Activated T-helper 9 cell treated with anti-CD3 and anti-CD28 coated beads, Interleukin-2, amount 50 U/mL, for 16 hours (primary cell): ENCODE results near the gene KISS1R.
A peak's percentile ranks its signal among the peaks of the same experiment; 100 is the strongest.

Source experiments
- DNase-seq: peaks from one replicate; pipeline ENCODE4 v3.0.0-alpha.2; 2020; ENCODE audit warnings: low read depth

Gene KISS1R

DNA sequence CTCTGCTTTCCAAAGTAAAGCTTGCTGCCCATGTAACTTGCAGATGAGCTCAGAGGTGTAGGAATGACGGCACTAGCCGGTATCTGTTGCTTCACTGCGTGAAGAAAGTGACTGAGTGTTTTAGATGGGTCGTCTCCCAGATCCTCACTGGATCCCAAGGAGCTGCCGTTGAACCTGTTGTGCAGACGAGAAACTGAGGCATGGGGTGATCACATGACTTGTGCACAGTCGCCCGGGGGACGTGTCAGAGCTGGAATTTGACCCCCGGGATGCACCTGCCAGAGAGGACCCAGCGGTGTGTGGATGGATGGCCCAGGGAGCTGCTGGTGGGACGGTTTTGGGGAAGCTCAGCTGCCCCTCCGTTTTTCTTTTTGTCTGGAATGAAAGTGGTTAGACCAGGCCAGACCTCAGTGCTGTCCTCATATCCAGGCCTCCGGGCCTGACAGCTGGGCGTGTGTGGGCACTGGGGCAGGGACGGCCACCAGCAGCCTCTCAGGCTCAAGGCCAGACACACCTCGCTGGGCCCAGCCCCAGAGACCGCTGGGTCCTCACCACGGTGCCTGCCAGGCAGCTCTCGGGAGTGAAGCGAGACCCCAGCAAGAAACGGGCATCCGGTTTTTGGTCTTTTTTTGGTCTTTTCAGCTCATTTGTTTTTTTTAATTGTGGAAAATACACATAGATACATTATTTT lies 21.2 kb downstream of the KISS1R start:
- DNase-seq: no peak

DNA sequence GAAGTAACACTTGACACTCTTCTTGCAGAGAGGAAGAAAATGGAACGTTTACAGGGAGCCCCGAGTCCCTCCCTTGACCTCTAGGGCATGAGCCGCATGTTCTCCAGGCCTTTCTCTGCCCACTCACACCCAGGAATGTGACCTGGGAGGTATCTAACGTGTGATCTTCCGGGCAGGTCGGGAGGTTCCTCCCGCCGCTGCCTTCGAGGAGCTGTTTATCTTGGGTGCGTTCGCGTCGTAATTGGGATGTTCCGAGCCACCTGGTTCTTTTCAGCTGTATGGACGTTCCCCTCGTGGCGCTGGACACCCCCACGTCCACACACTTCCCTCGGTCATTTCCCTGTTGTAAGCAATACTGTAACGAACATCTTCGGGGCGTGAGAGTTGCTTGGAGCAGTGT lies 22.3 kb downstream of the KISS1R start:
- no peak for DNase-seq

DNA sequence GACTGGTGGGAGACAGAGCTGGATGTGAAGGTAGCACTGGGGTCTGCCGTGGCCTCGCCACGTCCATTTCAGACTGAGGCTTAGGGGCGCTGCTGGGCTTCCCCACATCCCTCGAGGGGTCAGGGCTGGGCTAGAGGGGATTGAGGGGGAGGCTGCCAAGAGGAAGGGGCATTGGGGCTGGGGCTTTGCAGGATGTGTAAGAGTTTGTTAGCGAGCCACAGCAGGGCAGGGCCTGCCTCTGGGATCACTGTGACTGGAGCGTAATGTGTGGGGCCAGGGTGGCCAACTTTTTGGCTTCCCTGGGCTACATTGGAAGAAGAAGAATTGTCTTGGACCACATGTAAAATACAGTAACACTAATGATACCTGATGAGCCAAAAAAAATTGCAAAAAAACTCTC lies 22.8 kb downstream of the KISS1R start:
- DNase-seq: no peak

DNA sequence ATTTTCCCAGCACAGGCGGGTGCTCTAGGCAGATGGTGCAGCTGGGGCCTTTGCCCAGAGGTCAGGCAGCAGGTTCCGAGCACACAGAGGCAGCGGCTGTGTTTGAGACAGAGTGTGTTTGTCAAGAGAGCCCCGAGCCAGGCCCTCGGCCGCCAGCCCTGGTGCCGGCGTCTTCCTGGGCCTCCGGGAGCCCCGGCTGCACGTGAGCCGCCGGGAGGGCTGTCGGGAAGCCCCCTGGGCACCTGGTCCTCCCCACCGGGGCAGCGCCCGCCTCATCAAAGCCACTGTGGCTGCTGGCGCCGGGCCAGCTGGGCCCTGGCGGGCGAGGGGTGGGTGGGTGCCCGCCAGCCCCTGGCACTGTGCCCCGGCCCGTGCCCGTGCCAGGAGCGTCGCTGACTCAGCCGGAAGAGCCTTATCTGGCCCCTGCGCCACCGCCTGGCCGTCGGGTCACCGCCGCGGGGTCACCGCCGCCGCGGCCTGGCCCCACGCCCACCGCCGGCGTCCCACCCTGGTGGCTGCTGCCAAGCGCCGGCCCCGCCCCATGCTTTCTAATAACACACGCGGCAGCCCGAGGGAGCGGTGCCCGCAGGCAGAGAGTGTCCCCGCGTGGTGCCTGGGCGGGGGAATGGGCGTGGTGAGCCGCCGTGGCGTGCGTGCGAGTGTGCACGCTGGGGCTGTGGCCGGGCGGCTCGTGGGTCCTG lies 23.6 kb downstream of the KISS1R start:
- DNase-seq: peak; percentile 51

DNA sequence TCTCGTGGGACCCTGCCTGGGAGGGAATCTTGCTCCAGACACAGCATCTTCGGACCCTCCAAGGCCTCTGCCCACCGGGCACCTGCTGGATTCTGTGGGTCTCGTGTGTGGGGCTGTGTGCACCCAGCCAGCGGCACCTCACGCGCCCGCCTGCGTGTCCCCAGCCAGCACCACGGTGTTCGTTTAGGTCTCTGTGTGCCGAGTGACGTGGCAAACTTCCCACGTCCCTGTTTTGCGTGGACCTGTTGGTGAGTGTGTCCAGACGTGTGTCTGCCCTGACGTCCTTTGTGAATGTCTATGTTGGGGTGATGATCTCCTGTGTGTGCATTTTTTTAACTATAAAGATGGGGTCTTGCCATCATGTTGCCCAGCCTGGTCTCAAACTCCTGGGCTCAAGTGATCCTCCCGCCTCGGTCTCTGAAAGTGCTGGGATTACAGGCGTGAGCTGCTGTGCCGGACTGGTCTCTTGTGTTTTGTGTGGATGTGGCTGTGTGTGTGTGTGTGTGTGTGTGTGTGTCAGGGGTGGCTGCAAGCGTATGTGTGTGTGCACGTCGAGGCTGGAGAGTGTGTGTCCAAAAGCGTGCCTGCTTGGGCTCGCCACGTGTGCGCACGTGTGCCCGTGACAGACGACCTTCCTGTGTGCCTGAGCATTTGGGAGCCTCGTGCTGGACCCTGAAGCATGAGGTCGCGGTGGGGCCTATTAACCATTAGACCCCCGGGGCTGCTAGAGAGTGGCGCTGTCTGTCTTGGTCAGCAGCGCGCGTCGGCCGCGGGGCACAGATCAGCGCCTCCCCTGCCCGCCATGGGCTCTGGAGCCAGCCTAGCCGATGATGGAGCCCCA lies 24.4 kb downstream of the KISS1R start:
- DNase-seq: no peak

DNA sequence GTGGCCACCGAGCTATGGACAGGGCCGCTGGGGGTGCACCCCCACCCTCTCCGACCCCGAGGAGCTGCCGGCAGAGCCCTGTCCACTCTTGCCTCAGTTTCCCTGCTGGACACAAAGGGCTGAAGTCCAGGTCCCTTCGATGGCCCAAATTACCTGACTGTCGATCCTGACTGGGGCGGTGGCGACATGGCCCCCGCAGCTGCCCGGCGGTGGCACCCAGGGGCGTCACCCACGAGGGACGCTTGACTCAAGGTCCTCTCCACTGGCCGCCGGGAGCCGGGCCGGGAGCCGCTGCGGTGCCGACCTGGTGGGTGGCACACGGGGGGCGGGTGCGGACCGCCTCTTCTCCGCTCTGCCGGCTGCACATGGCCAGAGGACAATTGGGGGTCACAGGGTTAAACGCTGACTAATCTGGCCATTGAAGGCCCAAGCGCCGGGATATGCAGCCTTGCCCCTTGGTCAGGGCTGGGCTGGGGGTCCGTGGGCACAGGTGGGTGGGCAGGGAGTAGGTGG lies 25.1 kb downstream of the KISS1R start:
- DNase-seq: no peak

DNA sequence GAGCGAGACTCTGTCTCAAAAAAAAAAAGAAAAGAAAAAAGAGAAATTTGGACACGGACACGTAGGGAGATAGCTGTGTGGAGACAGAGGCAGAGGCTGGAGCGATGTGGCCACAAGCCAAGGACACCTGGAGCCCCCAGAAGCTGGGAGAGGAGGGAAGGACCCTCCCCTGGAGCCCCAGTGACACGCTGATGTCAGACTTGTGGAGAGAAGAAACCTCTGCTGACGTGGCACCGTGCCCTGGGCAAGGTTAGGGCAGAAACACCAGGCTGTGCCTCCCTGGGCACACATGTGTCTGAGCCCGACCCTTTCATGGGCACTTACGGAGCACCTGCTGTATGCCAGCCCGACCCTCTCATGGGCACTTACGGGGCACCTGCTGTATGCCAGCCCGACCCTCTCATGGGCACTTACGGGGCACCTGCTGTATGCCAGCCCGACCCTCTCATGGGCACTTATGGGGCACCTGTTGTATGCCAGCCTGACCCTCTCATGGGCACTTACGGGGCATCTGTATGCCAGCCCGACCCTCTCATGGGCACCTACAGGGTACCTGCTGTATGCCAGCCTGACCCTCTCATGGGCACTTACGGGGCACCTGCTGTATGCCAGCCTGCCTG lies 26.5 kb downstream of the KISS1R start:
- no peak for DNase-seq

DNA sequence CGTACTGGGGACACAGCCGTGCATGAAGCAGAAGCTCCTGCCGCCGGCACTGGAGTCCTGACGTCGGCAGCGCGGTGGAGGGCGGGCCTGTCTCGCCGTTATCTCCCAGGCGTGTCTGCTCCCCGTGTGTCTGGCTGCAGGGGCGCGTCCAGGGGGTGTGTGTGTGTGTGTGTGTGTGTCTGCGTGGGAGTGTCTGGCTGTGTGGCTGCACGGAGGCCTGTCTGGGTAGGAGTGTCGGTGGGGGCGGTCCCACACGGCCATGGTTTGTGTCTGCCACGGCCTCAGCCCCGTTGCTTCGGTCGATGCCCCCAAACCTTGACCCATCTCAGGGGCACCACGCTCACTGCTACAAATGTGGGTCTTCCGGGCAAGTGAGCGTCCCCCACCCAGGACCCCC lies 27.0 kb downstream of the KISS1R start:
- no peak for DNase-seq

DNA sequence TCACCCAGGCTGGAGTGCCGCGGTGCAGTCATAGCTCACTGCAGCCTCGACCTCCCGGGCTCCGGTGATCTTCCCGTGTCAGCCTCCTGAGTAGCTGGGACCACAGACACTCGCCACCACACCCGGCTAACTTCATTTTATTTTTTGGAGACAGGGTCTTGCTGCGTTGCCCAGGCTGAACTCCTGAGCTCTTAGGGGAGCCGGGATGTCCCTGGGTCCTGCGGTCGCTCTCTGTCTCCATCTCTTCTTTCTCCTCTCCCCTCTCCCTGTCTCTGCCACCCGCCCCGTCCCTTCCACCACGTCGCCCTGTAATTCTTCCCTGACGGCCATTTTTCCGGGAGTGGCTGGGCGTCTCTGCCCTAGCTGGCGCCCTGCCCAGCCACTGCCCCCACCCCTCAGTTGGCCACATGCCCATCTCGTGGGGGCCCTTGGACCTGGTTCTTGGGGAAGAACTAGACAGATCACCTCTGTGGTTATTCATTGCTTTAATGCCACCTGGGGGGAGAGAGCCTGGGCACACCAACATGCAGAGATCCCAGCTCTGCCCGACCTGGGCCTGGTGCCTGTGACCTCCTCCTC lies 27.6 kb downstream of the KISS1R start:
- no peak for DNase-seq

DNA sequence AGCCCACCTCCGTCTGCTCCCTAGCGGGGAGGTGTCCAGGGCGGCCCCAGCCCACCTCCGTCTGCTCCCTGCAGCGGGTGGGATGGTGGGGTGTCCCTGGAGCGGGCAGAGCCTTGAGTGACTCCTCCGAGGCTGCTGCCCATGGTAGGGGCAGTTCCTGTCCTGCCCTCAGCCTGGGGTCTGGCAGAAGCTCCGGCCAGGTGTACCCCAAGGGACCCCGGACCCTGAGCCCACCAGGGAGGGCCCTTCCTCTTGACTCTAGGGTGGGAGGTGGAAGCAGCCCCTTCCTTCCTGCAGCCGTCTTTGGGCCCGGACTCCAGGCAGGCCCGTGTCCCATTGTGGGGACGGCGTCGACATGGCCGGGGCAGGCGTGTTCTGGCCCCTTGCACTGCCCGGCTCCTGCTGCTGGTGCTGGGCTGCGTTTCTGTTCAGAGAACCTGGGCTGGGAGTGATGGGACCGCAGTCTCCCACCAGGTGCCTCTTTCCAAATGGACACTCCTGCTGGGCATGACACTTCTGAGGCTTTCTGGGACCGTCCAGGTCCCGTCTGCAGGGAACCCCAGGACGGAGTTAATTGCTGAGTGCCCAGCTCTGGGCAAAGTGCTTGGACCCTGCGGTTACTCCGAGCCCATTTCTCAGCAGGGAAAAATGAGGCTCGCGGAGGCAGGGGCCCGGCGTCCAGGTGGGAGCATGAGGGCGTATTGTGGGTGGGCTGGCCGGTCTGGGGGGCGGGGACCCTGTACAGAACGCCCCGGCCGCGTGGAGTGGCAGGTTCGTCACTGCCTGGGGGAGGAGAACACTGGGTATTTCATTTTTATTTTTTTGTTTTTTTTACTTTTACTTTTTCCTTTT lies 28.5 kb downstream of the KISS1R start:
- DNase-seq: no peak

DNA sequence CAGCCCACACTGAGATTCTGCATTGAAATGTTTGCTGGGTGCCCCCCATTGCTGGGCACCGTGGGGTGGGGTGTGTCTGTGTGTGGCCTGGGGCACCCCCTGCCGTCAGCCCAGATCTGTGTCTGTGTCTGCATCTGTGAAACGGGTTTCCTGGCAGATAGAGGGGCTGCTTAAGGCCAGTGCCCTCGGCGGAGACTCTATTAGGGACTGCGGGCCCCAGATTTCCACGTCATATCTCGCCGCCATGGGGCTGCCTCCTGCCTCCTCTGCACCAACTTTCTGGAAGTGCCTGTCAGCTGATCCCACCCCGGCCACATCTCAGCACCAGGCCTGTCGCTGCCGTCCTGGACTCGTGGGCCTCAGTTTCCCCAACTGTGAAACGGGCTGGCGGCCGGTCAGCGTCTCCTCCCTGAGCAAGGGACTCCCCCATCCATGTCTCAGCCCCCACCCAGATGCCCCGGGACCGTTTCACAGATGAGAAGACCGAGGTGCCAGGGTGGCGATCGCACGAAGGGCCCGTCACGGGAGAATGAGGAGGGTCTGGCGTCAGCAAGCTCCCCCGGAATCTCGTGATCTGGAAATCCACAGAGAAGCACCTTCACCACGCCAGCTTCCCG lies 30.1 kb downstream of the KISS1R start:
- no peak for DNase-seq

DNA sequence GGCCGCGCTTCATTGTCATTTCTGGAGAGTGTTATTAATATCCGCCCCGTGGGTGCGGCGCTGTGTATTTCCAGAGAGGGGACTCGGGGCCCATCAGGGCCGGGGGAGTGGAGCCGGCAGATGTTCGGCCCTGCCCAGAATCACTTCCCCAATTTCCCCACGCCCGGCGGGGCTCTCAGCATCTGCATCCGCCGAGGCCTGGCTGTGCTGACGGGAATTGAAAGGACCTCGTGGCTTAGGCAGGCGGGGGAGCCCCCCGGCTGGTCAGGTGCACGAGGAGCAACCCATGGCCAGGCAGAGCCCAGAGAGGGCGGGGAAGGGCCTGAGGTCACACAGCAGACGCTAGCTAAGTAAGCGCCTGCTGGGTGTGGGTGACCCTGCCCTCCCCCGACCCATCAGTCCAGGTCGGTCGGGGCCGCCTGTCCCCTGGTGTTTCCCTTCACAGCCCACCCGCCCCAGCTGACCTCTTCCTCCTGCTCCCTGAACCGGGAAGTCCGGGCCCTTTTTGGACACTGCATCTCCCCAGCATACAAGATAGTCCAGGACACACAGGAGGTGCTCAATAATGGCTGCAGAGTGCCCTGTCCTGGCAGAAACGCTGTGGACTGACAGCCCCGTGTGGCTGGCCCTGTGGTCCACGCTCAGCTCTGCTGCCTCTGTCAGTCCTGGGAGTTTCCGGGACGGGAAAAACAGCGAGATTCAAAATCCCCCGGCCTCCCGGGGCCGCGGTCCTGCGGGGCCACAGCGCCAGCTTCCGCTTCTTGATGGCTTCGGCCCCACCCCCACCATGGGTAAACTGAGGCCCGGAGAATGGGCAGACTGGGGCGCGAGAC lies 30.8 kb downstream of the KISS1R start:
- no peak for DNase-seq

DNA sequence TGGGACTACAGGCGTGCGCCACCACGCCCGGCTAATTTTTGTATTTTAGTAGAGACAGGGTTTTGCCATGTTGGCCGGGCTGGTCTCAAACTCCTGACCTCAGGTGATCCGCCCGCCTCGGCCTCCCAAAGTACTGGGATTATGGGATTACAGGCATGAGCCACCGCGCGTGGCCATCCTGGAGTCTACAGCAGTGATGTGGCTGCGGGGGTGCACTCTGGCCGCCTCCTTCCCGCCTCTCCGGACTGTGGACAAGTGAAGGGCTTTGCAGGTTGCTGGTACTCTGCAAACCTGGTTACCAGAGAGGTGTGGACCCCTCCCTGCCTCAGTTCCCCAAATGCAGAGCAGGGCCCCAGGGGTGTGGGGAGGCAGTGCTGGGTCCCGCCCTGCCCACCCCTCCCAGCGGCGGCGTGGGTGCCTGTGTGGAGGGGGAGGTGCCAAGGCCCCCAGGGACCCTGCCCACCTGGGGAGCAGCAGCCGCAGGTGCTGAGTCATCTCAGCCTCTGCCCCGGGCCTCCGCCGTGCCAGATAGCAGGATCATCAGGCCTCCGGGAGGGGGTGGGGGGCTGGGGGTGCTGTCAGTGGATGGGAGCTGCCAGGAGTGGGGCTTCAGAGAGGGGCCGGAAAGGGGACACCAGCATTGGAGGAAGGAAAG lies 31.8 kb downstream of the KISS1R start:
- DNase-seq: no peak

DNA sequence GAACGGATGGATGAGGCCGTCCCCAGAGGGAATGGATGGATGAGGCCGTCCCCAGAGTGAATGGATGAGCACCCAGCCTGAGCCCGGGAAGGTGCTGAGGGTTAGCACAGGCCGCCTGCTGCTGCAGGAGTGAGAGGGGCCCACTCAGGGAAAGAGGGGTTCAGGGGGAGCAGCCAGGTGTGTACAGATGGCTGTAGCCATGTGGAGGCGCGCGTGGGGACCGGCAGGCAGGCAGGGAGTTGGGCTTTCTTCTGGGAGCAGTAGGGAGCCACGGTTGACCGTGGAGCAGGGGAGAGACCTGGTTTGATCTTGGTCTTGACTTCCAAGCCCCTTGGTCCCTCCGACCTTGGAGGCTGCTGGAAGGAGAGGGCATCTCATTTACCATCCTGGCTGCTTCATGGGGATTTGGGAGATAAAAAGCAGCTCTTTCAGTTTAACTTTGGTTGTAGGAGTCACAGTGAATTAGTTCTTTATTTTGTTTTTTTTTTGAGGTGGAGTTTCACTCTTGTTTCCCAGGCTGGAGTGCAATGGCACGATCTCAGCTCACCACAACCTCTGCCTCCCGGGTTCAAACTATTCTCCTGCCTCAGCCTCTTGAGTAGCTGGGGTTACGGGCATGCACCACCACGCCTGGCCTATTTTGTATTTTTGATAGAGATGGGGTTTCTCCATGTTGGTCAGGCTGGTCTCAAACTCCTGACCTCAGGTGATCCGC lies 33.4 kb downstream of the KISS1R start:
- DNase-seq: no peak

DNA sequence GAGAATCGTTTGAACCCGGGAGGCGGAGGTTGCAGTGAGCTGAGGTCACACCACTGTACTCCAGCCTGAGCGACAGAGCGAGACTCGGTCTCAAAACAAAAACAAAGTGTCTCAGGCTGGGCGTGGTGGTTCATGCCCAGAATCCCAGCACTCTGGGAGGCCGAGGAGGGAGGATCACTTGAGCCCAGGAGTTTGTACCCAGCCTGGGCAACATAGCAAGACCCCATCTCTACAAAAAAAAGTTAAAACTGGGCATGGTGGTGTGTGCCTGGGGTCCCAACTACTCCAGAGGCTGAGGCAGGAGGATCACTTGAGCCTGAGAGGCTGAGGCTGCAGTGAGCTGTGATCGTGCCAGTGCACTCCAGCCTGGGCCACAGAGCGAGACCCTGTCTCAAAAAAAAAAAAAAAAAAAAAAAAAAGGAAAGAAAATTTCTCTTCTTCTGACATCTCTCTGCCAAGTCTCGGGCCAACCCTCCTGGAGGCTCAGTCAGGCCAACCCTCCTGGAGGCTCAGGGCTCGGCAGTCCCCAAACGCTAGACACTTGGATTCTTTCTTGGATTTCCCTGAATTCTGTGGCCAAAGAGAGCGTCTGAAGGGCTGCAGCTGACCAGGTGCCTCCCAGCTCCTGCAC lies 35.0 kb downstream of the KISS1R start:
- DNase-seq: no peak

DNA sequence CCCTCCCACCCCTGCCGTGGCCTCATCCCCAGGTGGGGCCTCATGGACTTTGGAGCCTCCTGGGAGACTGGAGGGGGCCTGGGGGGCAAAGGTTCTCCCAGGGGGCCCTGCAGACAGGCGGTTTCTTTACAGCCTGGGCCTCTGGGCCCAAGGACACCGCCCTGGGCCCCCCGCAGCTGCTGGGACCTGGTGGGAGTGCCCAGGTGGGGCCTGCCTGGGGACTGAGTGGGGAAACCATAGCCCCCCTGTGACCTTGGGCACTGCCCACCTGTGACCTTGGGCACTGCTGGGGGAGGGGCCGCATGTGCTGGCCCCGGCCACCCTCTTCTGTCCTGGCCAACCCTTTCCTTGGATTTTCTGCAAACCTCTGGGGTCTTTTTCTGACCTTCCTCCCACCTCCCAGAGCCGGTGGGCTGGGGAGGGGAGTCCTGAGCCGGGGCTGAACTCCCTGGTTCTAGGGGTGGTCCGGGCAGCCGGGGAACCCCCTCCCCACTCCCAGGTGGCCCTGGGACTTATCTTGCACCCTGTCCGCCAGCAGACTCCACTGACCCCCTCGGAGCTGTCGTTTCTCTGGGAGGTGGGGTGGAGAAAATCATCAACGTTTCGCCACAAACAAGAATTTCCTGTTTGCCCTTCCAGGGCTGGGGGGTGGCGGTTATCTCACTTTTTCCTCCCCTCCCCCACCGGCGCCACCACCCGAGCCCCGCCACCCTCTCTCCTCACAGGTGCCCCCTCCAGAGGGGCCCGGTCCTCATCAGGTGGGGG lies 35.7 kb downstream of the KISS1R start:
- no peak for DNase-seq
